MM.1S (cell line): ENCODE measurements around the gene ATP5F1D.
A peak's percentile ranks its signal among the peaks of the same experiment; 100 is the strongest.

Experiments used
- DNase-seq: peaks from one replicate; pipeline ENCODE4 v3.0.0-alpha.2; 2015
- H2AFZ ChIP-seq: fragments of 300-600 bp; sonication (generic); 2 replicates; pipeline ENCODE4 v1.6.0; 2016; ENCODE audit warnings: antibody characterized with exemption, low read length
- H3F3A ChIP-seq: fragments of 300-600 bp; sonication (generic); 2 replicates; pipeline ENCODE4 v1.6.1; 2016; ENCODE audit warnings: mild to moderate bottlenecking, antibody characterized with exemption, low read length, moderate library complexity, mixed read lengths; ENCODE audit not compliant: insufficient read depth
- H3K27ac ChIP-seq: fragments of 300-600 bp; sonication (generic); 2 replicates; pipeline ENCODE4 v1.5.1; 2016; ENCODE audit warnings: mild to moderate bottlenecking, low read length
- H3K27me3 ChIP-seq: fragments of 300-600 bp; sonication (generic); replicated peaks from 2 replicates; pipeline ENCODE4 v1.6.0; 2016; ENCODE audit warnings: low read length; ENCODE audit not compliant: insufficient read depth
- H3K36me3 ChIP-seq: fragments of 300-600 bp; sonication (generic); replicated peaks from 2 replicates; pipeline ENCODE4 v1.6.1; 2016; ENCODE audit warnings: mild to moderate bottlenecking, low read length, mixed read lengths; ENCODE audit not compliant: insufficient read depth
- H3K4me1 ChIP-seq: fragments of 300-600 bp; sonication (generic); 2 replicates; pipeline ENCODE4 v1.6.1; 2016; ENCODE audit warnings: low read length, mixed read lengths
- H3K4me2 ChIP-seq: fragments of 300-600 bp; sonication (generic); 2 replicates; pipeline ENCODE4 v1.6.0; 2016; ENCODE audit warnings: low read depth, low read length
- H3K4me3 ChIP-seq: fragments of 300-600 bp; sonication (generic); 2 replicates; pipeline ENCODE4 v1.5.1; 2016; ENCODE audit warnings: low read length, mixed read lengths
- H3K79me2 ChIP-seq: fragments of 300-600 bp; sonication (generic); 2 replicates; pipeline ENCODE4 v1.6.1; 2016; ENCODE audit warnings: mixed run types, low read length, mixed read lengths
- H3K9ac ChIP-seq: fragments of 300-600 bp; sonication (generic); 2 replicates; pipeline ENCODE4 v1.6.1; 2016; ENCODE audit warnings: low read length, mixed read lengths
- H3K9me2 ChIP-seq: fragments of 300-600 bp; sonication (generic); replicated peaks from 2 replicates; pipeline ENCODE4 v1.6.1; 2016; ENCODE audit warnings: mild to moderate bottlenecking, low read length, mixed read lengths; ENCODE audit not compliant: insufficient read depth
- H3K9me3 ChIP-seq: fragments of 300-600 bp; sonication (generic); replicated peaks from 2 replicates; pipeline ENCODE4 v1.6.1; 2016; ENCODE audit warnings: mild to moderate bottlenecking, low read length, mixed read lengths; ENCODE audit not compliant: insufficient read depth
- H4K20me1 ChIP-seq: fragments of 300-600 bp; sonication (generic); 2 replicates; pipeline ENCODE4 v1.6.1; 2016; ENCODE audit warnings: mild to moderate bottlenecking, low read length, moderate library complexity, mixed read lengths; ENCODE audit not compliant: insufficient read depth
- EZH2 ChIP-seq: fragments of 300-600 bp; sonication (generic); optimal IDR thresholded peaks from 2 replicates; pipeline ENCODE3; 2017; ENCODE audit warnings: low read depth, mild to moderate bottlenecking, antibody characterized with exemption, low read length, mixed read lengths
- EZH2phosphoT487 ChIP-seq: fragments of 300-600 bp; sonication (generic); IDR thresholded peaks from 2 replicates; pipeline ENCODE4 v1.6.1; 2018; ENCODE audit warnings: antibody characterized with exemption, low read length
- TF ChIP-seq, protein P1 (sequence below): fragments of 300-600 bp; sonication (generic); IDR thresholded peaks from 2 replicates; pipeline ENCODE4 v1.5.1; 2016; ENCODE audit warnings: antibody characterized with exemption, low read length, mixed read lengths

ATP5F1D gene

DNA sequence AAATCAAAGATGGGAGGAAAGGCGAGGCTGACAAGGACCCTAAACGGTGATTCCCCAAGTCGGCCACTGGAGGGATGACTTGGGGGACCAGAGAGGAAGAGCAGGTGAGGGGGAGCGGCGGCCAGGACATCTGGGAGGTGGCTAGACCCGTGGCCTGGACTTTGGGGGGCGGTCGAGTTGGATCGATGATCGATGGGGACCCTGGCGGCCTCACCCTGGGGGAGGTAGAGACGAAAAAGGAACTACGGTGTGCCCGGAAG is 19.9 kb downstream of the ATP5F1D start:
- Histone ChIP-seq H3K79me2 (peaks cover 24% of the 10 kb centered on the region), H3F3A (peaks cover 23% of the 10 kb centered on the region), H3K4me3 (peak overlapping the region; percentile 93), H2AFZ (peak overlapping the region; percentile 55), H3K9me2 (no peaks in the 10 kb centered on the region), H3K9ac (peak overlapping the region; percentile 95), H3K4me2 (peak overlapping the region; percentile 97), H3K27ac (peak overlapping the region; percentile 61; the same call in 1 of the 2 replicates), H3K4me1 (peaks cover 29% of the 10 kb centered on the region), H3K27me3 (no peaks in the 10 kb centered on the region), H4K20me1 (no peaks in the 10 kb centered on the region), H3K9me3 (no peaks in the 10 kb centered on the region), H3K36me3 (no peaks in the 10 kb centered on the region)
- no peak for DNase-seq
- no peak for TF ChIP-seq EZH2phosphoT487
- TF ChIP-seq, protein P1, sequence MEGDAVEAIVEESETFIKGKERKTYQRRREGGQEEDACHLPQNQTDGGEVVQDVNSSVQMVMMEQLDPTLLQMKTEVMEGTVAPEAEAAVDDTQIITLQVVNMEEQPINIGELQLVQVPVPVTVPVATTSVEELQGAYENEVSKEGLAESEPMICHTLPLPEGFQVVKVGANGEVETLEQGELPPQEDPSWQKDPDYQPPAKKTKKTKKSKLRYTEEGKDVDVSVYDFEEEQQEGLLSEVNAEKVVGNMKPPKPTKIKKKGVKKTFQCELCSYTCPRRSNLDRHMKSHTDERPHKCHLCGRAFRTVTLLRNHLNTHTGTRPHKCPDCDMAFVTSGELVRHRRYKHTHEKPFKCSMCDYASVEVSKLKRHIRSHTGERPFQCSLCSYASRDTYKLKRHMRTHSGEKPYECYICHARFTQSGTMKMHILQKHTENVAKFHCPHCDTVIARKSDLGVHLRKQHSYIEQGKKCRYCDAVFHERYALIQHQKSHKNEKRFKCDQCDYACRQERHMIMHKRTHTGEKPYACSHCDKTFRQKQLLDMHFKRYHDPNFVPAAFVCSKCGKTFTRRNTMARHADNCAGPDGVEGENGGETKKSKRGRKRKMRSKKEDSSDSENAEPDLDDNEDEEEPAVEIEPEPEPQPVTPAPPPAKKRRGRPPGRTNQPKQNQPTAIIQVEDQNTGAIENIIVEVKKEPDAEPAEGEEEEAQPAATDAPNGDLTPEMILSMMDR: peak; percentile 37
- no peak for TF ChIP-seq EZH2

DNA sequence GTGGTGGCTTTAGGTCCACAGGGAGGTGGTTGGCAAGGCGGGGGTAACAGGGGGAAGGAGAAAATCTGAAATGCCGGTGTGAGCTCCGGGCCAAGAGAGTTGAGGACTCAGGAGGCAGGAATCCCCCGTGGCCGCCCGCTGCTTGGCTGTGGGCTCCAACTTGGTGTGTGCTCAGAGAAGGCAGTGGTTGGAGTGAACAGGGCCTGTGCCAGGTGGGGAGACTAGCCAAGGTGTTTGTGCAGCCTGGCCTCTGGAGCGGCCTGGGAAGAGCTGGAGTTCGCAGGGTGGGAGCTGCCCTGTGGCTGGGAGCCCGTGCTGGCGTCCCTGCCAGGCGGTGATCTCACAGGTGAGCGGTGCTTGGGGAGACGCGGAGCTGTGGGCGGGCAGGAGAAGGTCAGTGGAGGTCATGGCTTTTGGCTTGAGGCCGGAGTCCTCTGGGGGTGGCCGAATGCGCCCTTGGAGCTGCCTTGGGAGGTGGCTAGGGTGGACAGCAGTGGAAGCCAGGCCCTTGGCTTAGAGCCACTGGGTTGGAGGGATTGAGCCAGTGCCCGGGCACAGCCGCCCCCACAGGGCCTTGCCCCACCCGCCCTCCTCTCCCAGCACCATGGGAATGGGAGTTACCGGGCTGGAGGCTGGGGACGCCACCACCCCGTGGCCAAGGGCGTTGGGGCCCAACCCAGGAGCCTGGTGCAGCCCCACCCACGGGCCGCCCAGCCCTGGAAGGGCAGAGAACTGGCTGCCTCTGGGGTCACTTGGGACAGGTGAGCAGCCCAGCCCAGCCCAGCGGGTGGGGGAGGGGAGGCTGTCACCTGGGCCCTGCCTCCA is 20.5 kb downstream of the ATP5F1D start:
- Histone ChIP-seq H3K27me3 (no peaks in the 10 kb centered on the region), H3K9me3 (no peaks in the 10 kb centered on the region), H3K4me3 (peak overlapping the region; percentile 93), H3K9me2 (no peaks in the 10 kb centered on the region), H3K27ac (peak overlapping the region; percentile 61; the same call in 1 of the 2 replicates), H3K36me3 (no peaks in the 10 kb centered on the region), H3K79me2 (peaks cover 24% of the 10 kb centered on the region), H3K9ac (peak overlapping the region; percentile 95), H3K4me1 (peaks cover 29% of the 10 kb centered on the region), H3K4me2 (peak overlapping the region; percentile 97), H3F3A (peaks cover 23% of the 10 kb centered on the region), H2AFZ (peak overlapping the region; percentile 55; the same call in 1 of the 2 replicates), H4K20me1 (no peaks in the 10 kb centered on the region)
- no peak for DNase-seq
- TF ChIP-seq EZH2phosphoT487 (no peak), EZH2 (no peak)
- TF ChIP-seq, protein P1: no peak

DNA sequence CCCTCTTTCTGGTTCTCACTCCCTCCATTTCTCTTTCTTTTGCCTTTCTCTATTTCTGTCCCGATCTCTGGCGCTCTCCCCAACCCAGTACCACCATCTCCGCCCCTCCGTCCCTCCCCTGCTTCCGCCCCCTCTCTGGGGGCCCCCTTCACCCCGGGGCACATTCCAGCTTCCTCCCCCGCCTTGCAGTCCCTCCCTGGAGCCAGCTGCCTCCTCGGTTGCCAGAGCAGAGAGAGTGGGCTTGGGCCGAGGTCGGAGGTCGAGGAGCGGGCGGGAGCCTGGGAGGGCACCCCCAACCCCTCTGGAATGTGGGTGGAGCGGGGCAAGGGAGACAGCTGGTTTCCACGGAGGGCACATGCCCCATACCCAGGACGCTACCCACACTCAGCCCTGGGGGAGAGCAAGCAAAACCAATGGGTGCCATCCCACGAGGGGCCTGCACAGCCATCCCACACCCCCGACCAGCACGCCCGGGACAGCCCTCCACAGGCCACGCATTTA is 21.1 kb downstream of the ATP5F1D start:
- Histone ChIP-seq H3K9me2 (no peaks in the 10 kb centered on the region), H3F3A (peaks cover 28% of the 10 kb centered on the region), H3K4me1 (peaks cover 36% of the 10 kb centered on the region), H3K27ac (no peak overlapping the region), H3K4me2 (no peak overlapping the region), H3K9me3 (no peaks in the 10 kb centered on the region), H3K36me3 (no peaks in the 10 kb centered on the region), H3K4me3 (no peak overlapping the region), H2AFZ (no peak overlapping the region), H3K9ac (no peak overlapping the region), H4K20me1 (no peaks in the 10 kb centered on the region), H3K79me2 (peaks cover 24% of the 10 kb centered on the region), H3K27me3 (0 out of 2 replicates have a peak, but pooled peaks cover 2% of the 10 kb centered on the region)
- TF ChIP-seq, protein P1: no peak
- TF ChIP-seq EZH2 (no peak), EZH2phosphoT487 (no peak)
- no peak for DNase-seq
